Chondrocyte (in vitro differentiated cells): Measurements from ENCODE around the gene SOBP. TPM values are rescaled to one million over a fixed set of nuclear protein-coding genes. Genes with fewer than 3 reads are reported as not detected.

Experiments
- DNase-seq: peaks from one replicate; pipeline ENCODE4 v3.0.0; 2021; ENCODE audit warnings: mixed read lengths, low spot score
- H3K27ac Mint-ChIP-seq: one replicate; pipeline ENCODE4 v1.8.0; 2021; ENCODE audit warnings: mild to moderate bottlenecking, moderate library complexity, mixed read lengths; ENCODE audit not compliant: unreplicated experiment
- H3K27me3 Mint-ChIP-seq: 2 replicates; pipeline ENCODE4 v1.8.0; 2021; ENCODE audit warnings: low read depth, mixed read lengths
- H3K36me3 Mint-ChIP-seq: 2 replicates; pipeline ENCODE4 v1.8.0; 2021; ENCODE audit warnings: low read depth, mixed read lengths
- H3K4me1 Mint-ChIP-seq: 2 replicates; pipeline ENCODE4 v1.8.0; 2021; ENCODE audit warnings: low read depth, mild to moderate bottlenecking, mixed read lengths
- H3K4me3 Mint-ChIP-seq: one replicate; pipeline ENCODE4 v1.8.0; 2021; ENCODE audit warnings: mild to moderate bottlenecking, moderate library complexity, mixed read lengths; ENCODE audit not compliant: unreplicated experiment
- H3K9me3 Mint-ChIP-seq: 2 replicates; pipeline ENCODE4 v1.8.0; 2021; ENCODE audit warnings: low read depth, mixed read lengths
- long read RNA-seq: library from polyadenylated mRNA; stranded (forward); transcript quantifications from one replicate; pipeline ENCODE4 v2.0.0, GENCODE V29; 2021
- total RNA-seq: library from RNA; stranded (reverse); gene quantifications from 3 replicates; pipeline ENCODE4 v1.2.1, GENCODE V29; 2021
- TF ChIP-seq, protein P1 (sequence below): fragments of 200-600 bp; sonication (generic); IDR thresholded peaks from 2 replicates; pipeline ENCODE4 v1.5.0; 2021; ENCODE audit warnings: antibody characterized with exemption, mild to moderate bottlenecking, moderate library complexity

SOBP gene, protein sequence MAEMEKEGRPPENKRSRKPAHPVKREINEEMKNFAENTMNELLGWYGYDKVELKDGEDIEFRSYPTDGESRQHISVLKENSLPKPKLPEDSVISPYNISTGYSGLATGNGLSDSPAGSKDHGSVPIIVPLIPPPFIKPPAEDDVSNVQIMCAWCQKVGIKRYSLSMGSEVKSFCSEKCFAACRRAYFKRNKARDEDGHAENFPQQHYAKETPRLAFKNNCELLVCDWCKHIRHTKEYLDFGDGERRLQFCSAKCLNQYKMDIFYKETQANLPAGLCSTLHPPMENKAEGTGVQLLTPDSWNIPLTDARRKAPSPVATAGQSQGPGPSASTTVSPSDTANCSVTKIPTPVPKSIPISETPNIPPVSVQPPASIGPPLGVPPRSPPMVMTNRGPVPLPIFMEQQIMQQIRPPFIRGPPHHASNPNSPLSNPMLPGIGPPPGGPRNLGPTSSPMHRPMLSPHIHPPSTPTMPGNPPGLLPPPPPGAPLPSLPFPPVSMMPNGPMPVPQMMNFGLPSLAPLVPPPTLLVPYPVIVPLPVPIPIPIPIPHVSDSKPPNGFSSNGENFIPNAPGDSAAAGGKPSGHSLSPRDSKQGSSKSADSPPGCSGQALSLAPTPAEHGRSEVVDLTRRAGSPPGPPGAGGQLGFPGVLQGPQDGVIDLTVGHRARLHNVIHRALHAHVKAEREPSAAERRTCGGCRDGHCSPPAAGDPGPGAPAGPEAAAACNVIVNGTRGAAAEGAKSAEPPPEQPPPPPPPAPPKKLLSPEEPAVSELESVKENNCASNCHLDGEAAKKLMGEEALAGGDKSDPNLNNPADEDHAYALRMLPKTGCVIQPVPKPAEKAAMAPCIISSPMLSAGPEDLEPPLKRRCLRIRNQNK
- total RNA-seq: 6.6 to 9.8 TPM (median 6.7 TPM) in 3 replicates
- long read RNA-seq, full-length matches to known transcripts: 2 of 8 reads
- long read RNA-seq, partial matches to known transcripts: 3 of 8 reads
- long read RNA-seq, other reads (novel, unspliced or antisense): 3 of 8 reads

DNA sequence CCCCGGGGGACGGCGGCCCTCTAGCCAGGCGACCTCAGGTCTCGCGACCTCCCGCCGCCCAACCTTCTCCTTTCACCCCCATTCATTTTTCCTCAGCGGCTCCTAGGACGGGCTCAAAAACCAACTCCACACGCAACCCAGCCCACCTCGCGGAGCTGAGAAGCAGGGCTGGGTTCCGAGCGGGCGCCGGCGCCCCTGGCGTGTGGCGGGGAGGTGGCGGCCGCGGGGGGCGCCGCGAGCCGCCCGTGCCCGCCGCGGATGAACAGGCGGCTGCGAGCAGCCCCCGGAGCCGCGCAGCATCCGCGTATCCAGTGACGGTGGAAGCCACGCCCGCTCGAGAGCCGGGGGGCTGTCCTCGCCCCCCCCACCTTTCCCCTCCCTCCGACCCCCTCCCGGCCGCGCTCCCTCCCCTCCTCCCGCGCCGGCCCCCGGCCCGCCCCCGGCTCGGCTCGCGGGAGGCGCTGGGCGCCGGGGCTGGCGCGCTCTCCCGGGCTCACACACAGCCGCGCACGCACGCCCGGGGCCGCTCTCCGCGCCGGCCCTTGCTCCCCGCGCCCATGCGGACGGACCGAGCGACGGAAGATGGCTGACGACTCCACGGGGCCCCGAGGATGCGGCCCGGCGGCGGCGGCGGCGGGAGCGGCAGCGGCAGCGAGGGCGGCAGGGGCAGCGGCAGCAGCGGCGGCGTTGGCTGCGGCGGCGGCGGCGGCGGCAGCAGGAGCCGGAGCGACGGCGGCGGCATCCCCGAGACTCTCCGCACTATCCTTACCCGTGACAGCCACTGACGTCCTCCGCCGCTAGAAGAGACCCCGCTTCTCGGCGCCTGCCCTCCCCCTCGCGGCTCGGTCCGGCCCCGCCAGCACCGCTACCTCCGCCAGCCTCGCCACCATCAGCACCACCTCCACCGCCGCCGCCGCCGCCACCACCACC is at the start of gene SOBP:
SOBP (plus strand) TSS at position 482 of the 930 bp plus-strand sequence. CDS start 500 bp downstream, outside the sequence.
- Mint-ChIP-seq H3K4me1 (peaks cover 17% of the 10 kb centered on the region), H3K9me3 (no peaks in the 10 kb centered on the region), H3K36me3 (no peaks in the 10 kb centered on the region), H3K4me3 (peak within 1 kb of the TSS; percentile 81), H3K27me3 (peaks cover 11% of the 10 kb centered on the region), H3K27ac (peak within 1 kb of the TSS; percentile 83)
- no peak for DNase-seq
- TF ChIP-seq, protein P1, sequence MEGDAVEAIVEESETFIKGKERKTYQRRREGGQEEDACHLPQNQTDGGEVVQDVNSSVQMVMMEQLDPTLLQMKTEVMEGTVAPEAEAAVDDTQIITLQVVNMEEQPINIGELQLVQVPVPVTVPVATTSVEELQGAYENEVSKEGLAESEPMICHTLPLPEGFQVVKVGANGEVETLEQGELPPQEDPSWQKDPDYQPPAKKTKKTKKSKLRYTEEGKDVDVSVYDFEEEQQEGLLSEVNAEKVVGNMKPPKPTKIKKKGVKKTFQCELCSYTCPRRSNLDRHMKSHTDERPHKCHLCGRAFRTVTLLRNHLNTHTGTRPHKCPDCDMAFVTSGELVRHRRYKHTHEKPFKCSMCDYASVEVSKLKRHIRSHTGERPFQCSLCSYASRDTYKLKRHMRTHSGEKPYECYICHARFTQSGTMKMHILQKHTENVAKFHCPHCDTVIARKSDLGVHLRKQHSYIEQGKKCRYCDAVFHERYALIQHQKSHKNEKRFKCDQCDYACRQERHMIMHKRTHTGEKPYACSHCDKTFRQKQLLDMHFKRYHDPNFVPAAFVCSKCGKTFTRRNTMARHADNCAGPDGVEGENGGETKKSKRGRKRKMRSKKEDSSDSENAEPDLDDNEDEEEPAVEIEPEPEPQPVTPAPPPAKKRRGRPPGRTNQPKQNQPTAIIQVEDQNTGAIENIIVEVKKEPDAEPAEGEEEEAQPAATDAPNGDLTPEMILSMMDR: peak; percentile 37

DNA sequence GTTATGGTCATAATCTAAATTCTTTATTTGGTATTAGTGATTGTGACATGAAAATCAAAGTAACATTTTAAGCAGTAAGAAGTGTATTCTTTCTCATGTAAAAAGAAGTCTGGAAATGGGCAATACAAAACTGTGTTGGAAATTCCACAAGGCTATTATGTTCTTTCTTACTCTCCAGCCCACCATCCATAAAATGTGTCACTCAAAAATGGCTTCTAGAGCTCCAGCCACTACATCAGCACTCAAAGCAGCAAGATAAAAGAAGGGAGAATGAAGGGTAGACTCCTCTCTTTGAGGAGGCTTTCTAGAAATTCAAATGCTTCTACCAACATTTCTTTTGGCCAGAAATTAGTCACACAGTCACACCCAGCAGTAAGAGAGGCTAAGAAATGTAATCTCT is 49.0 kb upstream of the SOBP start:
- no peaks in the 10 kb centered on the region for H3K36me3 Mint-ChIP-seq
- no peak for DNase-seq
- H3K9me3 Mint-ChIP-seq: no peaks in the 10 kb centered on the region
- no peak overlapping the region for H3K4me3 Mint-ChIP-seq
- H3K27ac Mint-ChIP-seq: no peak overlapping the region
- TF ChIP-seq, protein P1: no peak
- no peaks in the 10 kb centered on the region for H3K27me3 Mint-ChIP-seq
- peaks cover 17% of the 10 kb centered on the region for H3K4me1 Mint-ChIP-seq

DNA sequence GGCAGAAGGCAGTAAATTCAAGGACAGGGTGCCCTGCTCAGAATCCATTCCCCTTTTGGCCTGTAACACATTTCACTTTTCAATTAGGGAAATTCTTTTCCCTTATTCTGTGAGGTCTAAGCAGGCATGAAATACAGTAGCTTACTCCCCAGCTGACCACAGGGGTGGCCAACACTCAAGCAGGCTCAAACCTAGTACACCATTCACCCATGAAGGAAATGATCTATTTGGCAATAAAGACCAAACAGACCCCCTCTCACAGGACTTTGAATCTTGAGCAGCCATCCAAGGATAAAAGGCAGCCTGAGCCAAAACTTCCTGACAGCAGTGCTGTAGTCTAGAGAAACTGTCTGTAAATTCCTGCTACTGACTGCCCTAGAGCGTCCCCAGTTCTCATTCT is 48.2 kb upstream of the SOBP start:
- no peaks in the 10 kb centered on the region for H3K9me3 Mint-ChIP-seq
- TF ChIP-seq, protein P1: no peak
- no peak for DNase-seq
- peaks cover 14% of the 10 kb centered on the region for H3K4me1 Mint-ChIP-seq
- H3K4me3 Mint-ChIP-seq: no peak overlapping the region
- H3K27me3 Mint-ChIP-seq: no peaks in the 10 kb centered on the region
- H3K27ac Mint-ChIP-seq: no peak overlapping the region
- H3K36me3 Mint-ChIP-seq: peaks cover under 1% of the 10 kb centered on the region

DNA sequence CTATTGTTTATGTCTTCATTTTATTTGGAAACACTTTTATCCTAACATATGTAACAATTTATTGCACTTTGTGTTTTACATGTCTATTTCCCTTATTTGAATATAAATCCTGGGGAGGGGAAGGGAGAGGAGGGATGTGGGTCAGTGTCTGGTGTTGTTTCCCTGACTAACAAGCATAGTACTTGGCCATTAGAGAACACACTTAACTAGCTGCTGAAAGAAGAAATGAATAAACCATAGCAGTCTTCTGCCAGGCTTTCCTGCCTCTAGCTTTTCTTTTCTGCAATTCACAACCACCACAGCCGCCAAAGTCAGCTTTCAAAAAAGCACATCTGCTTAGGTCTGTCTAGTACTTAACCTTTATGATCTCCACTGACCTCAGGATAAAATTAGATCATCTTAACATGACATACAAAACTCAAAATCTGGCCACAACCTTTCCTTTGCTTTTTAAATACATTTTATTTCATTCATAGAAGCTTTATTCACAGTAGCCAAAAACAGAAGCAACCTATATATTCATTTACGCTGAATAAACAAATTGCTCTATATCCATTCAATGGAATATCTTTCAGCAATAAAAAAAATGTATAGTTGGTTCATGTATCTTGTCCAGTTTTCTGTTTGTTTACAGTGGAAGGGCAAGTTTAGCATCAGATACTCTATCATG is 46.8 kb upstream of the SOBP start:
- TF ChIP-seq, protein P1: no peak
- Mint-ChIP-seq H3K36me3 (peaks cover 2% of the 10 kb centered on the region), H3K27me3 (no peaks in the 10 kb centered on the region), H3K4me1 (peaks cover 14% of the 10 kb centered on the region), H3K4me3 (no peak overlapping the region), H3K27ac (no peak overlapping the region), H3K9me3 (peaks cover 6% of the 10 kb centered on the region)
- no peak for DNase-seq
